Activated T-cell treated with anti-CD3 and anti-CD28 coated beads for 24 hours (primary cell): ENCODE results near the gene ATF6B.
"Not testable (repeated sequence)": the region's sequence is repeated elsewhere in the genome, so short reads cannot be mapped to it uniquely, and the experiment has no call there.

Experiments
- DNase-seq: peaks from one replicate; pipeline ENCODE4 v3.0.0-alpha.2; 2020; ENCODE audit warnings: low read depth

Gene ATF6B

GRCh38 chr6:32154514-32155161 lies 26.6 kb upstream of the ATF6B start:
- peak; percentile 46 for DNase-seq

GRCh38 chr6:32153564-32154513 lies 25.8 kb upstream of the ATF6B start, which contains the start of gene PPT2:
Gene PPT2, plus strand, starts transcription at chr6:32154141. Its CDS starts 454 bp downstream, at chr6:32154595.
- DNase-seq, result peak; percentile 79

- DNase-seq, result no peak
Observed at GRCh38 chr6:32152769-32153563, 24.9 kb upstream of the ATF6B start.

- no peak for DNase-seq
Observed at GRCh38 chr6:32151863-32152768, 24.1 kb upstream of the ATF6B start, which contains the start of gene PRRT1. Gene PRRT1, minus strand, starts transcription at chr6:32151939. Its CDS starts 112 bp downstream, at chr6:32151827.

- DNase-seq, result no peak
Observed at GRCh38 chr6:32151181-32151862, 23.3 kb upstream of the ATF6B start.

GRCh38 chr6:32149932-32150870 lies 22.2 kb upstream of the ATF6B start:
- DNase-seq, result no peak

- DNase-seq, result no peak
Observed at GRCh38 chr6:32149092-32149755, 21.2 kb upstream of the ATF6B start.

- DNase-seq, result peak; percentile 58
Observed at GRCh38 chr6:32148289-32149091, 20.4 kb upstream of the ATF6B start.

- DNase-seq, result no peak
Observed at GRCh38 chr6:32147401-32148132, 19.5 kb upstream of the ATF6B start.

- DNase-seq, result no peak
Observed at GRCh38 chr6:32146687-32147086, 18.6 kb upstream of the ATF6B start.

- DNase-seq, result no peak
Observed at GRCh38 chr6:32146287-32146686, 18.2 kb upstream of the ATF6B start.

- DNase-seq, result not testable (repeated sequence)
Observed at GRCh38 chr6:32144238-32144637, 16.2 kb upstream of the ATF6B start.

GRCh38 chr6:32140420-32141046 lies 12.5 kb upstream of the ATF6B start:
- no peak for DNase-seq

- DNase-seq, result no peak
Observed at GRCh38 chr6:32139590-32139989, 11.5 kb upstream of the ATF6B start.

- DNase-seq, result no peak
Observed at GRCh38 chr6:32137454-32137853, 9.4 kb upstream of the ATF6B start.

GRCh38 chr6:32133786-32134185 lies 5.7 kb upstream of the ATF6B start:
- no peak for DNase-seq

- DNase-seq, result no peak
Observed at GRCh38 chr6:32132110-32132509, 4.1 kb upstream of the ATF6B start.
